Endodermal cell (in vitro differentiated cells): Measurements from ENCODE around the gene SPINK13. TPM values are rescaled to one million over a fixed set of nuclear protein-coding genes. Genes with fewer than 3 reads are reported as not detected.

Source experiments
- DNase-seq: peaks from one replicate; pipeline ENCODE4 v3.0.0-alpha.2; 2017
- H3K27ac ChIP-seq: 2 replicates; pipeline ENCODE4 v1.5.1; 2013; ENCODE audit warnings: mild to moderate bottlenecking, low read depth, low read length, moderate library complexity
- H3K27me3 ChIP-seq: 2 replicates; pipeline ENCODE4 v1.6.1; 2013; ENCODE audit warnings: mild to moderate bottlenecking, low read length, moderate library complexity; ENCODE audit not compliant: insufficient read depth, control insufficient read depth, poor library complexity, severe bottlenecking
- H3K36me3 ChIP-seq: 2 replicates; pipeline ENCODE4 v1.7.0; 2013; ENCODE audit warnings: mild to moderate bottlenecking, low read length, moderate library complexity; ENCODE audit not compliant: control insufficient read depth, insufficient read depth
- H3K4me1 ChIP-seq: one replicate; pipeline ENCODE4 v1.7.0; 2013; ENCODE audit warnings: low read length; ENCODE audit not compliant: control insufficient read depth, insufficient read depth
- H3K4me3 ChIP-seq: 2 replicates; pipeline ENCODE4 v1.5.1; 2013; ENCODE audit warnings: mild to moderate bottlenecking, low read length, moderate library complexity
- H3K9ac ChIP-seq: 2 replicates; pipeline ENCODE4 v1.6.1; 2013; ENCODE audit warnings: mild to moderate bottlenecking, low read length, moderate library complexity; ENCODE audit not compliant: poor library complexity, severe bottlenecking; ENCODE audit errors: extremely low read depth
- H3K9me3 ChIP-seq: 2 replicates; pipeline ENCODE4 v1.6.1; 2013; ENCODE audit warnings: mild to moderate bottlenecking, low read length, moderate library complexity; ENCODE audit not compliant: control insufficient read depth
- H3K27ac Mint-ChIP-seq: 2 replicates; pipeline ENCODE4 v1.8.0; 2020; ENCODE audit warnings: mixed read lengths
- H3K27me3 Mint-ChIP-seq: 2 replicates; pipeline ENCODE4 v1.8.0; 2021; ENCODE audit warnings: mild to moderate bottlenecking, mixed read lengths; ENCODE audit not compliant: insufficient read depth
- H3K36me3 Mint-ChIP-seq: 2 replicates; pipeline ENCODE4 v1.8.0; 2020; ENCODE audit warnings: low read depth, mixed read lengths
- H3K4me1 Mint-ChIP-seq: 2 replicates; pipeline ENCODE4 v1.8.0; 2020; ENCODE audit warnings: mixed read lengths
- H3K4me3 Mint-ChIP-seq: 2 replicates; pipeline ENCODE4 v1.8.0; 2020; ENCODE audit warnings: mild to moderate bottlenecking, moderate library complexity, mixed read lengths
- H3K9me3 Mint-ChIP-seq: 2 replicates; pipeline ENCODE4 v1.8.0; 2020; ENCODE audit warnings: mild to moderate bottlenecking, mixed read lengths
- WGBS, 2 experiments: methylation state at CpG; one replicate each; pipeline versions ENCODE4 v1.1.5 to v1.1.7; 2013; ENCODE audit warnings: missing lambda C conversion rate in 2 of 2, mixed read lengths in 1 of 2; ENCODE audit not compliant: insufficient coverage in 1 of 2, insufficient read length in 1 of 2; 5-methylcytosine and 5-hydroxymethylcytosine counted together
- total RNA-seq, 2 donors: library from RNA; stranded (reverse); fragmentation: NEBNext Ultra II Directional in 1 of 2; extraction: Animal tissue kit (Norgen Biotek cat#: 25700) in 1 of 2; gene quantifications; 2 replicates in 1 of 2; 3 replicates in 1 of 2; pipeline ENCODE4 v1.2.1, GENCODE V29; 2021
- TF ChIP-seq, protein P1 (sequence below): fragments of 200-600 bp; sonication (generic); conservative IDR thresholded peaks from 2 replicates; pipeline ENCODE4 v1.5.0; 2021; ENCODE audit warnings: antibody characterized with exemption, mild to moderate bottlenecking

SPINK13 gene
- total RNA-seq, 2 donors from 2014 or later, result not detected

DNA sequence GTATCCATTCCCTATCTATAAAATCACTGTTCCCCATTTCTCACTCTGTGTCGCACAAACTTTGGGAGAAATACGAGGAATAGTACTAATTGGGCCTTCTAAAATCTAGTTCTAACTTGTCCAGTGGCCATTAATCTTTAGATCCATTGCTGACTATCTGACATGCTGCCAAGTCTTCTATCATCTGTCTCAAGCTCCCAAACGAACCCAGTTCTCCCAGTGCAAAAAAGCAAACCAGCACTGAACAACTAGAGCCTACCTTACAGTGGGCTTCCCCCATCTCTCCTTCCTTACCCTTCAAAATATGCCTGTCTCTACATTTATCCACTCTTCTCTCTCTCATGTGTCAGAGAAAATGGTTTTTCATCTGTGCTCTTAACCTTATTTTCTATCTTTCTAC lies 40.4 kb downstream of the SPINK13 start:
- Histone ChIP-seq H3K4me1 (no peaks in the 10 kb centered on the region), H3K36me3 (no peaks in the 10 kb centered on the region), H3K9me3 (peaks cover 17% of the 10 kb centered on the region), H3K27ac (no peak overlapping the region), H3K9ac (no peak overlapping the region), H3K4me3 (no peak overlapping the region), H3K27me3 (no peaks in the 10 kb centered on the region)
- Mint-ChIP-seq H3K36me3 (no peaks in the 10 kb centered on the region), H3K27me3 (peaks cover 7% of the 10 kb centered on the region), H3K27ac (no peak overlapping the region), H3K4me3 (no peak overlapping the region), H3K4me1 (peaks cover 9% of the 10 kb centered on the region), H3K9me3 (peaks cover 10% of the 10 kb centered on the region)
- TF ChIP-seq, protein P1, sequence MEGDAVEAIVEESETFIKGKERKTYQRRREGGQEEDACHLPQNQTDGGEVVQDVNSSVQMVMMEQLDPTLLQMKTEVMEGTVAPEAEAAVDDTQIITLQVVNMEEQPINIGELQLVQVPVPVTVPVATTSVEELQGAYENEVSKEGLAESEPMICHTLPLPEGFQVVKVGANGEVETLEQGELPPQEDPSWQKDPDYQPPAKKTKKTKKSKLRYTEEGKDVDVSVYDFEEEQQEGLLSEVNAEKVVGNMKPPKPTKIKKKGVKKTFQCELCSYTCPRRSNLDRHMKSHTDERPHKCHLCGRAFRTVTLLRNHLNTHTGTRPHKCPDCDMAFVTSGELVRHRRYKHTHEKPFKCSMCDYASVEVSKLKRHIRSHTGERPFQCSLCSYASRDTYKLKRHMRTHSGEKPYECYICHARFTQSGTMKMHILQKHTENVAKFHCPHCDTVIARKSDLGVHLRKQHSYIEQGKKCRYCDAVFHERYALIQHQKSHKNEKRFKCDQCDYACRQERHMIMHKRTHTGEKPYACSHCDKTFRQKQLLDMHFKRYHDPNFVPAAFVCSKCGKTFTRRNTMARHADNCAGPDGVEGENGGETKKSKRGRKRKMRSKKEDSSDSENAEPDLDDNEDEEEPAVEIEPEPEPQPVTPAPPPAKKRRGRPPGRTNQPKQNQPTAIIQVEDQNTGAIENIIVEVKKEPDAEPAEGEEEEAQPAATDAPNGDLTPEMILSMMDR, result no peak
- DNase-seq, result no peak
- WGBS, 2 experiments, result 78 to 87% methylated on average over 3 of the region's 3 CpGs

DNA sequence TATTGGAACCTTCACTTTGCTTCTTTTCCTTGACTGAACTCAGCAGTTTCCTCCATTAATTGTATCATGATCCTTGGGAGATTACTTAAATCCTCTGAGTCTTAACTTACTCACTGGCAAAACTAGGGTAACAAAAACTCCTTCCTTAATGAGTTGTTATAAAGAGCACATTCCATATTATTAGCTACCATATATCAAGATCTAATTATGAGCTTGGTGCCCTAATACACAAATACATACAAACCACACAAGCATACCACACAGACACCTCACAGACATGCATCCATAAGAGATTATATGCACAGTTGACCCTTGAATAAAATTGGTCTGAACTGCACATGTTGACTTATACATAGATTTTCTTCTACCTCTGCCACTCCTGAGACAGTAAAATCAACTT lies 41.2 kb downstream of the SPINK13 start:
- Histone ChIP-seq H3K9ac (no peak overlapping the region), H3K4me1 (no peaks in the 10 kb centered on the region), H3K27ac (no peak overlapping the region), H3K9me3 (peaks cover 17% of the 10 kb centered on the region), H3K4me3 (no peak overlapping the region), H3K27me3 (no peaks in the 10 kb centered on the region), H3K36me3 (no peaks in the 10 kb centered on the region)
- peaks cover 10% of the 10 kb centered on the region for H3K9me3 Mint-ChIP-seq
- H3K36me3 Mint-ChIP-seq, result no peaks in the 10 kb centered on the region
- H3K4me1 Mint-ChIP-seq, result peaks cover 9% of the 10 kb centered on the region
- TF ChIP-seq, protein P1, result no peak
- no peak for DNase-seq
- peaks cover 7% of the 10 kb centered on the region for H3K27me3 Mint-ChIP-seq
- H3K27ac Mint-ChIP-seq, result no peak overlapping the region
- no peak overlapping the region for H3K4me3 Mint-ChIP-seq

DNA sequence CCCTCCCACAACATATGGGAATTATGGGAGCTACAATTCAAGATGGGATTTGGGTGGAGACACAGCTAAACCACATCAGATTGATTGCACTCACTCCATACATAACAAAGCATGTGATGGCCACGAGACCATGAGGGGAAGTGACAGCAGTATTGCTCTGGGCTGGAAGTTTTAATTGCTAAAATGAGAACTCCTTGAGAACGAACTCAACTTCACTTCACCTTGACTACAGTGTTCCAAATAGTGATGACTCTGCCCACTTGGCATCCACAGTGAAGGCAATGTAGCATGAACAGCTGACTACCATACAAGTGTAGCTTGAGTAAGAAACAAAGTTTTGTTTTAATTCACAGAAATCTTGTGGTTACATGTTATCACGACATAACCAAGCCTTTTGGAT lies 42.9 kb downstream of the SPINK13 start:
- no peaks in the 10 kb centered on the region for H3K36me3 ChIP-seq
- H3K36me3 Mint-ChIP-seq, result no peaks in the 10 kb centered on the region
- peaks cover 3% of the 10 kb centered on the region for H3K4me1 Mint-ChIP-seq

More for the DNA sequence above, 42.9 kb downstream of the SPINK13 start:
- no peak overlapping the region for H3K9ac ChIP-seq
- H3K27me3 Mint-ChIP-seq, result peaks cover 12% of the 10 kb centered on the region
- H3K4me3 Mint-ChIP-seq, result no peak overlapping the region
- no peak for DNase-seq
- no peak overlapping the region for H3K4me3 ChIP-seq
- no peak overlapping the region for H3K27ac ChIP-seq
- no peaks in the 10 kb centered on the region for H3K27me3 ChIP-seq
- H3K9me3 ChIP-seq, result peaks cover 17% of the 10 kb centered on the region
- TF ChIP-seq, protein P1, result no peak
- H3K9me3 Mint-ChIP-seq, result peaks cover 10% of the 10 kb centered on the region
- 84 to 85% methylated on average over 2 to 3 of the region's 3 CpGs for WGBS, 2 experiments
- H3K27ac Mint-ChIP-seq, result no peak overlapping the region
- H3K4me1 ChIP-seq, result no peaks in the 10 kb centered on the region
